HG03432 (cell line): ENCODE measurements around the gene FAM177B.
"Not testable (repeated sequence)": the region's sequence is repeated elsewhere in the genome, so short reads cannot be mapped to it uniquely, and the experiment has no call there.

Source experiments
- ATAC-seq: cut with Tn5 transposase; IDR thresholded peaks from one replicate; pipeline ENCODE4 v1.9.1; 2021; ENCODE audit warnings: mild to moderate bottlenecking, moderate library complexity; ENCODE audit not compliant: unreplicated experiment

The FAM177B gene

DNA sequence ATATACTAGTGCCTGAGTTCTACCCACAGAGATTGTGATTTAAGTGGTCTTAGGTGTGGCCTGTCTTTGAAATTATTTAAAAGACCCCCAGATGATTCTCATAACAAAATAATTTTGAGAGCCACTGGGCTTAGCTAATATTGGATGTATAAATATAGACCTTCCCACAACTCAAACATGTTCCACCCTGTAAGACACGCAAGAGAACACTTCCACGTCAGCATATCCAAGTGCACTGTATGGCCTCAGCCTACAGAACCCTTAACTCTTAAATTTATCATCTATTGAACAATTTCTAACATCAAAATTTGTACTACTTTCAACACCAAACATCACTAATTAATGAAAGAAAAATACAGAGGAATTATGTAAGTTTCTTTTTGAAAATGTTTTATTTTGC, 2.5 kb downstream of the FAM177B start:
- ATAC-seq = no peak

DNA sequence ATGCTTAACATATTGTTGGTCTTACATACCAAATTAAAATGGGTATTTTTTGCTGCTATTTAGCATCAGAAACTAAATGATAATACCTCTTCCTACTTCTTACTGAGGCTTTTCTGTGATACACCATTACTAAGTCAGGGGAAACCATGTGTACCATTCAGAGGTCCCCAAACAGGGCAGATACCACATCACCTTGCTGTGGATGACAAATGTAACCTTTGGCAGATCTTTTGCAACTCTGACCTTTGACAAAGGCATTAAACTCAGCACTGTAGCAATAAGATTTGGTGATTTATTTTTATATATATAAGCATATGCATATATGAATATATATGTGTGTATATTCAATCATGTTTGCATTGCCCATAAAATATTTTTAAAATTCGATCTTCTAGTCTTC, 2.9 kb downstream of the FAM177B start:
- no peak for ATAC-seq

DNA sequence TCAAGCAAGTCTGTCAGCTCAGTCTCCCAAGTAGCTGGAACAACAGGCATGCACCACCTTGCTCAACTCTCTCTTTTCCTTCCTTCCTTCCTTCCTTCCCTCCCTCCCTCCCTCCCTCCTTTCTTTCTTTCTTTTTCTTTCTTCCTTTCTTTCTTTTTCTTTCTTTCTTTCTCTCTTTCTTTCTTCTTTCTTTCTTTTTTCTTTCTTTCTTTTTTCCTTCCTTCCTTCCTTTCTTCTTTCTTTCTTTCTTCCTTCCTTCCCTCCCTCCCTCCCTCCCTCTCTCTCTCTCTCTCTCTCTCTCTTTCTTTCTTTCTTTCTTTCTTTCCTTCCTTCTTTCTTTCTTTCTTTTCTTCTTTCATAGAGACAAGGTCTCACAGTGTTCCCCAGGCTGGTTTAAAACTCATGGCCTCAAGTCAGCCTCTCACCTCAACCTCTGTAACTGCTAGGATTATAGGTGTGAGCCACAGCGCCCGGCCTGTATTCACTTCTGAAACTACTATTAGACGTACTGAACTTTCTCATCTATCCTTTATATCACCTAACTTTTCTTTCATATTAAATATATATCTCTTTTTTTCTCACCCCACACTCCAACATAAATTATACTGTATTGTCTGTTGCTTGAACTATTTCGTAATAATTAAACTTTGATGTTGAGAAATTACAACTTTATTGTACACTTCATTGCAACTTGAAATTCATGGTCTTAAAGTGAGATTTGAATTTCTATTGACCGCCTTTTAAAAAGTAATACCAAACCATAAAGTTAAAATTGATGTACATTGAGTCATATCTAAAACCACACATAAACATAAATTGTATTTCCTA, 4.8 kb downstream of the FAM177B start:
- ATAC-seq = not testable (repeated sequence)

DNA sequence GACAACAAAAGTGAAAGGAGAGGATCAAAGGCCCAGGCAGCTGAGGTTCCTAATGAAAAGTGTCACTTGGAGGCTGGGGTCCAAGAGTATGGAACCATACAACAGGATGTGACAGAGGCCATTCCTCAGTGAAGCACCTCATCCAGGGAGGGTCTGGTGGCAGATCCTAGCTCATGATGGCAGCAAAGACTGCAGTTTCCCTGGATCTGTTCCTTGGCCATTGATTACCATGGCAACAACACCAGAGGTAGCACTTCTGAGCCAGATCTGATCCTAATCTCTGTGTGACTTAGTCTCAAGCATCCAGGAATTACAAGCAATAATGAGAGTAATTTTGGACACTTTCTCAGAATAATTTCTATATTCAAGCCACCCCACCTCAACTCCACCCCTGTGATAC, 12.9 kb downstream of the FAM177B start:
- no peak for ATAC-seq

DNA sequence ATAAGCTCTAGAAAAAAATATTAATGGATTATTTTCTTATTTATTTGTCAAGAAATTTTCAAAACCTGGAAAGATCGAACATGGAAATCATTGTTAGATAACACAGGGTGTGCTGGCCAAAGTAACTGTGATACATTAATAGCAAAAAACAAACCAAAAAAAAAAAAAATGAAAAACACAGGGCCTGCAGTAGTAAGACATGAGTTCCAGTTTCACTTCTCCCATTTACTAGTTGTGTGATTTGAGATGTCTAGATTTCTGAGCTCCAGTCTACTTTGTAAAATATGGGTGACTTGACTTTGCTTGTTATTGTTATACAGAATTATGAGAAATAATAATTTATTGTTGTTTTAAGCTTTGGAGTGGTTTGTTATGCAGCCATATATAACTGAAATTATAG, 13.6 kb downstream of the FAM177B start:
- peak; percentile 94 for ATAC-seq

DNA sequence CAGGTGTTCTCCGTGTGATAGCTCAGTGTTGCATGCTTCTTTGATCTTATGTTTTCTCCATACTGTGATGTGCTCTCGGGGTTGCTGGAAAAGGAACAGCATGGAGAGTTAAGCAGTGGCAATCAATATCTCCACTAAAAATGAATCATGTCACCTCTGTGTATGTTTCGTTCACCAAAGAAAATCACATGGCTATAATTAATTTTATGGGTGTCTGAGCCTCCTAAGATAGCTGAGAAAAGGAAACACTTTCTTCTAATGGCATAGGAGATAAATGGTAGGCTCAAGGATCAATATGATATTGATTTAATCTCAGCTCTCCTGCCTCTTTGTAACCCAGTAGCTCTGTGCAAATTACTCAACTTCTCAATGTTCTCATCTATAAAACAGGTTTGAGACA, 14.3 kb downstream of the FAM177B start:
- no peak for ATAC-seq

DNA sequence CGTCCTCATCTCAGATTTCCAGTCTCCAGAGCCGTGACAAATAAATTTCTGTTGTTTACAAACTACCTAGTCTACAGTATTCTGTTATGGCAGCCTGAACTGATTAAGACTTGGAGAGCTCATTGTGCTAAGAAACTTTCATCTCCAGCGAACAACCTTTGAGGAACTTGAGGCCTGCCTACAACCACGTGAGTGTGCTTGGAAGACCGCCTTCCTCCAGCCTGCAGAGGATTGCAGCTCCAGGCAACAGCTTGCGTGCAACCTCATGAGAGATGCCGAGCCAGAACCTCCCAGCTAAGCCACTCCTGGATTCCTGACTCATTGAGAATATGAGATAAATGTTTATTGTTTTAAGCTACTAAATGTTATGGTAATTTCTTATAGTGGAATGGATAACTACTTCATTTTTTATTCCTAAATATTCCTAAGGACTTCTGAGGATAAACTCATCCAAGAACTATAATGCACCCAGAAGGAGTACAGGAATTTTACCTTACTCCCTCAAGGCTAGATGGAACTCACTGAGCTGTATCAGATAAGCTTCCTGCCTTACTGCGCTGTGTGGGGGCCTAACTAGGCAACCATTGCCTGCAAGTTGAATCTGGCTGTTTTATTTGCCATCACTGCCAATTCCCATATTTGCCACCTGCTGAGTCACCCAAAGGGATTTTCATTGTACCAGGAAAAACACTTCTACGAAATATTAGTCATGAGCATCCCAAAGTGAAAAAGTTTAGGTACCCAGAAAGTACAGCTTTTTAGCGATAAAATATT, 17.6 kb downstream of the FAM177B start:
- ATAC-seq = no peak

DNA sequence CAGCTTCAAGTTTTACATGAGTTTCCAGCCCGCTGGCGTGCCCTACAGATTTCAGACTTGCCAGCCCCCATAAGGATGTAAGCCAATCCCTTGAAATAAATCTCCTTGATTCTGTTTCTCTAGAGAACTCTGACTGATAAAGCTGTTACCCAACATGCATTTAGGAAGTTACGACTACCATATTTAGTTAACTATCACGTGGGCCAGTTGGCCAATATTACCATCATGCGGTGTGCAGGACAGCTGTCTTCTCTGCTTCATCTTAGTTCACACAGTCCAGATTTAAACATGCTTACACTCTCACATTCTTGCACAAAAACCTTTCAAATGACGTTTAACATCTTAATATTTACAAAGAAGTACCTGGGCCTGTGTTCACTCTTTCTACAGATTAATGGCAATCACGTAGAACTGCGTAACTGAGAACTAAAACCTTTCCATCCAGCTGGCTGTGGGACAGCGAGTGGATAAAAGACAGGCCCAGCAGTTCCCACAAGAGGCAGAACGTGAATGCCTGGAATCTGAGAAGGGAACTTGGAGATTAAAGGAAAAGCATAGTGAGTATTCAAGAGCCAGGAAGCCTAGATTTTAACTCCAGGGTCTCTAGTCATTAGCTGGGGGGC, 20.8 kb downstream of the FAM177B start:
- ATAC-seq = no peak

DNA sequence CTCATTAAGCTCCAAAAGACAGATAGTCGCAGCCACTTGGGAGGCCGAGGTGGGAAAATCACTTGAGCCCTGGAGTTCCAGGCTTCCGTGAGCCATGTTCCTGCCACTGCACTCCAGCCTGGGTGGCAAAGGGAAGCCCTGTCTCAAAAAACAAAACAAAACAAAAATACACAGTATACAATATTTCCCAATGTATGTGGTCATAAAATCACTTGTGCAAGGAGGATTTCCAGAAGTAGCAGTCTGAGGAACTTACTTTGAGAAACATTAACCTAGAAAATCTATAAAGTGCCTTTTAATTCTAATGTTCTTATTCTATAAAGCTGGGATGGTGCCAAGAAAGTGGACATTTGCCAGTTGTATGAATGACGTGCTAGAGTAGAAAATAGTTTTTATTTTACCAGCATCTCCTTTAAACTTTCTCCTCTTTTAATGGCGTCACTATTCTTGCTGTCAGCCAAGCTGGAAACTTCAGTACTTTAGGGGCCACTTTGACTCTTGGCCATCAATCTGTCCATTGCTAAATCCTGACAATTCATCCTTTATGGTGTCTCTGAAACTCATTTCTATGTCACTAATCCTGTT, 22.5 kb downstream of the FAM177B start:
- ATAC-seq = no peak

DNA sequence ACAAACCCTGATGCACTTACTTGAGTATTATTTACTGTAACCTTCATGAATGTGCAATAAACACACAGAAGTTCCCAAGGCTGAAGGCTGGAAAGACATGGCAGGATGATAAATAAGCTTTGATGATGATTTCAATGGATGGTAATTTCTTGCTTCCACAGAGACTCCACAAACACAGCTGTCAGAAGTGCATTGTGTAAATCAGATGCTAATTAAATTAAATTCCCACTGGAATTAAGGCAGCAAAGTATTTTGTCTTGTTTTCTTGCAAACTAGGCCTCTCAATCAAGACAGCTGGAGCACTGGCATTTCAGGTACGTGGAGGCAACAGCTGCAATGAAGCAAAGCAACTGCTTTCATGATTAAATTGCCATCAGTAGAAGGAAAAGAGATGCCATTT, 24.1 kb downstream of the FAM177B start:
- no peak for ATAC-seq

DNA sequence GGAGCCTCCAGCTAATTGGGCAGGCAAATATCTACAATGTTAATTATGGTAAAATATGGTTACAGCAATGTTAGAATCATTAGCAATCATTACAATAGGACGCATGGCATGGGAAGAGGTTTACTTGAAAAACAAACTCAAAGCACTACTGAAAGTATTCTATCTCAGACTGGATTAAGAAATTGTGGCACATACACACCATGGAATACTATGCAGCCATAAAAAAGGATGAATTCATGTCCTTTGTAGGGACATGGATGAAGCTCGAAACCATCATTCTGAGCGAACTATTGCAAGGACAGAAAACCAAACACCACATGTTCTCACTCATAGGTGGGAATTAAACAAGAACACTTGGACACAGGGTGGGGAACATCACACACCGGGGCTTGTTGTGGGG, 25.2 kb downstream of the FAM177B start:
- ATAC-seq = not testable (repeated sequence)

DNA sequence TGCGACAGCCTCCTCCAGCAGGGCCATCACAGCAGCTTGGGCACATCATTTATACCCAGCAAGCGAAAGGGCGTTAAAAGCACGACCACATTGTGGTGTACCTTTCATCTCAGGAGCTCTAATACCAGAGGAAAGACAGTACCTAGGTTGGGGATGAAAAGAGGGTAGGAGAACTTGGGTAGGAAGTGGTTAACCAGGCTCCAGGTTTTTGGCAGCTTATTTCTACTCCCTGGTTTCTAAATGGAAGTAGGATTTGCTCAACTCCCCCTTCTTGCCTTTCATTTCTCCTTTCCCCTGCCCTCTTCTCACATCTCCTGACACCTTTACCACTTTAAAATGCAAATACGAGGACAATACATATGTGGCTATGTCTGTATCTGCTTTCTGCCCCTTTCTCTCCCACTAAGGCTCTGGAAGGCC, 30.2 kb downstream of the FAM177B start:
- no peak for ATAC-seq

DNA sequence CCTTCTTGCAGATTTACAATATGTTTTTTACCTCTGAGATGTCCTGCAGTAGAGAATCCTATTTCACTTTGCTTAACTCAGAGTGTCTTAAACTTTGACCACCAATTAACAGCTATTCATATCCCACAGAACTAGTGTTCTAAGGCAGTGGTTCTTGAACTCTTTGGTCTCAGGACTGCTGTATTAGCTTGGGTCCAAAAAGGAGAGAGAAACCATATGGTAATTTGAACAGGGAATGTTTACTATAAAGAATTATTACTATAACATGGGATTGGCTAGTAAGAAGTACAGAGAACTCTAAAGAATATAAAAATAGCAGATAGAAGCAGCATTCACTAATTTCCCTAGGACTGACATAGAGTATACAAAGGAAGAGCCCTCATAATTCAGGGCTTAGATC, 31.6 kb downstream of the FAM177B start:
- ATAC-seq = no peak

DNA sequence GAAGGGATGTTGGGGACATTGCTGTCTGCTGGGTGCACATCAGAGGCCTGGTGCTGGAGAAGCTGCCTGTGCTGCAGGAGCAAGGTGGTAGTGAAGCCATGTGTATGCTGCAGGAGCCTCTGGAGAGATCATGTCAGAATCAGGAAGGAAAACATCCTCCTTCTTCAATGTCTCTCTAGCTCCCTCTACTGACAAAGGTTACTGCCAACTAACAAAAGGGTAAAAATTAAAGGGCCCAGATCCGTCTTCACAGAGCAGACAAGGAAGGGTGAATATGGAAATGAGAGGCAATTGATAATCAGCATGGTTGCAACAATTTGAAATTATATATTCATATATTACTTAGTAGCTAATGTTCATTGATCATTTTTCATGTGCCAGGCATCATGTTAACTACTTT, 32.2 kb downstream of the FAM177B start:
- no peak for ATAC-seq

DNA sequence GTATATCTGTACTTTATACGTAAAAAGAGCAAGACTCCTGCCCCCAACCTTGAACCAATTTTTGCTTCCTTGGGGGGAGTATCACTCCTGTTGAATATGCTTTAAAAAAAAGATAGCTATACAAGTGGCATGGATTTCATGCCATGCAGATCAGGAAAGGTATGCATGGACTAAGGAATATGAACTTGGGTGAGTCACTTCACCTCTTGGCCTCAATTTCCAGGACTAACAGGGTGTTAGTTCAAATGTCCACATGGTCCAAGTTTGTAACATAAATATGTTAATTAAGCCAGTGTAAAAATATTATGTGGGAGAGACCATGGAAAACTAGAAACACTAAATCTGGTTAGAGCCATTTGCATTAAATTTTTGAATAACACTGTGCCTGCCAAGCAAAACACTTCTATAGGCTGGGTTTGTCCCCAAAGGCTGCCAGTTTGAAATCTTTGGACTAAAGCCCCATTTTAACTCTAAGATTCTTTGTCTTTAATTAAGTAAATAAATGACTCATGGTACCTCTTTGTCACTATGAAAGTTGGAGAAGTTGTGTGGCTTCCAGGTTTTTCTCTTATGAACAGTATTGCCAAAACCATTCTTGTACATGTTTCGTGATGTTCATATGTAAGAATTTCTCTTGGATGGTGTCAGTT, 33.1 kb downstream of the FAM177B start:
- ATAC-seq = no peak

DNA sequence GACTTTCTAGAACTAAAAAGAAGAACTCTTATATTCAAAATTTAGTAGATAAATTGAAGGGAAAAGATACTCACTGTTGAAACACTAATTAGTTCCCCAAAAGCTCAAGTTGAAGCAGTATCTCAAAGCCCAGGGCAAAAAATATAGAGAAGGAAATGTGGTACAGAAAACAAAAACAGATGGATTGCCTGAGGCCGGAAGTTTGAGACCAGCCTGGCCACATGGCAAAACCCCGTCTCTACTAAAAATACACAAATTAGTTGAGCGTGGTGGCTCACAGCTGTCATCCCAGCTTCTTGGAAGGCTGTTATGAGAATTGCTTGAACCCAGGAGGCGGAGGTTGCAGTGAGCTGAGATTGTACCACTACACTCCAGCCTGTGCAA, 36.0 kb downstream of the FAM177B start:
- ATAC-seq = peak; percentile 91

DNA sequence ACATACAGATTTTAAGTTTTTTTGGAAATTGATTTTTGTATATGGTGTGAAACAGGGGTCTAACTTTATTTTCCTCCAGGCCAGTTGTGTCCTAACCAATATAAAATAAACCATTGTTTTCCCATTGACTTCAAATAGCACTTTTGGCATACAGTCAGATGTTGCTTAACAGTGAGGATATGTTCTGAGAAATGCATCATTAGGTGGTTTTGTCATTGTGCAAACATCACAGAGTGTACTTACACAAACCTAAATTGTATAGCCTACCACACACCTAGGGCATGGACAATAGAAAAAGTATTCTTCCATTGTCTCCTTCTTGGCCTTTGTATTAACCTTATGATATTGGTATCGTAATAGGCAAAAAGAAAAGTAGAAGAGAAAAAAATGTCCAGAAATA, 40.5 kb downstream of the FAM177B start:
- ATAC-seq = no peak

DNA sequence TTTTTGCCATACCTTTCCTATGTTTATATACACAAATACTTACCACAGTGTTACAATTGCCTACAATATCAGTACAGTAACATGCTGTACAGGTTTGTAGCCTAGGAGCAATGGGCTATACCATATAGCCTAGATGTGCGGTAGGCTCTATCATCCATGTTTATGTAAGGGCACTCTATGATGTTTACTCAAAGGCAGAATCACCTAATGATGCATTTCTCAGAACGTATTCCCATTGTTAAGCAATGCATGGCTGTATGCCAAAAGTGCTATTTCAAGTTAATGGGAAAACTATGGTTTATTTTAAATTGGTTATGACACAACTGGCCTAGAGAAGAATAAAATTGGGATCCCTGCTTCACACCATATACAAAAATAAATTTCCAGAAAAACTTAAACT, 41.0 kb downstream of the FAM177B start:
- ATAC-seq = no peak

DNA sequence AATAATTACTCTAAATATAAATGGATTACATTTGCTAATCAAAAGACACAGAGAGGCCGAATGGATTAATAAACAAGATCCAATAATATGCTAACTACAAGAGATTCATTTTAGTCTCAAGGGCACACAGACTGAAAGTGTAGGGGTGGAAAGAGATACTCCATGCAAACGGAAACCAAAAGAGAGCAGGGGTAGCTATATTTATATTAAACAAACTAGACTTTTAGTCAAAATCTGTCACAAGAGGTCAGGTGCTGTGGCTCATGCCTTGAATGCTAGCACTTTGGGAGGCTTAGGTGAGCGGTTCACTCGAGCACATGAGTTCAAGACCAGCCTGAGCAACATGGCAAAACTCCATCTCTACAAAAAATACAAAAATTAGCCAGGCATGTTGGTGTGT, 44.2 kb downstream of the FAM177B start:
- peak; percentile 68 for ATAC-seq

DNA sequence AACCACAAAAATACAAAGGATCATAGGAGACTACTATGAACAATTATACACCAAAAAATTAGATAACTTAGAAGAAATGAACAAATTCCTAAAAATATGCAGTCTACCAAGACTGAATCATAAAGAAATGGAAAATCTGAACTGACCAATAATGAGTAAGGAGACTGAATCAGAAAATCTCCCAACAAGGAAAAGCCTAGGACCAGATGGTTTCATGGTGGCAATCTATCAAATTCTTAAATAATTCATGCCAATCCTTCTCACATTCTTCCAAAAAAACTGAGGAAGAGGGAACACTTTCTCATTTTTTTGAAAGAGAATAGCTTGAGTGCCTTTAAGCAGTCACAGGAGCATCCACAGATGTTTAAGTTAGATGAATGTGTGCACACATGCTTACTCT, 46.0 kb downstream of the FAM177B start:
- no peak for ATAC-seq

DNA sequence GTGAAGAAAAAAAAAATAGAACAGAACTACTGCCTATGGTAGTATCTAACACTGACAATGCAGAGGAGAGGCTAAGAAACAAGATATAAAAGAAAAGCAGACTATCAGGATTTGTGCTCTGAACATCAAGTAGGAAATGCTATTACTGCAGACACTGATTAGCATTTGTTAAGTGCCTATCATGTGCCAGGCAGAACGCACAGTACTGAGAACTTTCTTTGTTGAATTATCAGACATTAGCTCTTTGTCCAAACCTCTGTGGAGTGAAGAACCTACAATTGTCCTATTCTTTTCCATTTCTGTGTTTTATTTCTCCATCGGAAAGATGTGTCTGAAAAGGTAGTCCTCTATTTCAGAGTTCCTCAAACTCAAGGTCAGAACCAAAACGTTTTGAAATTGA, 47.4 kb downstream of the FAM177B start:
- no peak for ATAC-seq
